Uterus (tissue), 2 donors: ENCODE measurements around the gene PRR35.

ENCODE experiments used
- CTCF ChIP-seq, 4 experiments: fragments of 200-600 bp in 2 of 4; fragments of 450-650 bp in 2 of 4; sonication (generic) in 2 of 4; IDR thresholded peaks; one replicate each; pipeline ENCODE4 v1.5.1; 2016 to 2019; ENCODE audit warnings: antibody characterized with exemption in 4 of 4, mild to moderate bottlenecking in 2 of 4, moderate library complexity in 1 of 4
- POLR2A ChIP-seq, 2 donors: fragments of 450-650 bp; IDR thresholded peaks; one replicate each; pipeline ENCODE4 v1.6.1; 2016; ENCODE audit warnings: antibody characterized with exemption in 2 of 2, mild to moderate bottlenecking in 1 of 2, moderate library complexity in 1 of 2

GRCh38 chr16:567373-568256, 7.4 kb downstream of the PRR35 start:
- TF ChIP-seq CTCF (IDR thresholded peaks at IDR 0.05) (no peak), POLR2A (IDR thresholded peaks at IDR 0.05) (no peak)
